GM12878 (cell line): ENCODE measurements around the gene MOV10L1. TPM values are rescaled to one million over a fixed set of nuclear protein-coding genes. Genes with fewer than 3 reads are reported as not detected.
"Not testable (repeated sequence)": the region's sequence is repeated elsewhere in the genome, so short reads cannot be mapped to it uniquely, and the experiment has no call there.

Experiments
- ATAC-seq: fragments of 200-7000 bp; cut with Tn5 transposase; 3 replicates; pipeline ENCODE4 v1.9.1; 2020; ENCODE audit warnings: mild to moderate bottlenecking, moderate library complexity
- BruUV-seq: library from RNA; stranded (reverse); fragments of 400-500 nt; replicated peaks from 2 replicates; lab custom pipeline; 2021; lab: Mats Ljungman, UMichigan
- CTCF ChIA-PET: fragments of 300-600 bp; sonication (Branson Sonifier 250); formaldehyde crosslinking; extraction: SDS; loops from one replicate; lab custom pipeline; 2021; ENCODE audit warnings: inconsistent platforms; lab: Yijun Ruan, JAX
- POLR2A ChIA-PET: fragments of 350-600 bp; formaldehyde crosslinking; extraction: SDS; loops from one replicate; lab custom pipeline; 2021; ENCODE audit warnings: inconsistent platforms; lab: Charles Lee
- RAD21 ChIA-PET: fragments of 300-600 bp; sonication (Branson Sonifier 250); formaldehyde crosslinking; loops from one replicate; lab custom pipeline; 2023; ENCODE audit warnings: antibody characterized with exemption; ENCODE audit not compliant: unreplicated experiment; lab: Charles Lee
- SMC1A ChIA-PET: fragments of 300-600 bp; sonication (Branson Sonifier 250); formaldehyde crosslinking; loops from one replicate; lab custom pipeline; 2023; ENCODE audit not compliant: unreplicated experiment, uncharacterized antibody; lab: Charles Lee
- DNase-seq: peaks from one replicate; pipeline ENCODE4 v3.0.0-alpha.2; 2011; ENCODE audit warnings: low read depth, low spot score
- FAIRE-seq: peaks from 3 replicates; lab custom pipeline; 2011; peaks lifted over from hg19 to GRCh38; lab: Jason Lieb, UNC
- H2AFZ ChIP-seq: 2 replicates; pipeline ENCODE4 v1.6.0; 2011; ENCODE audit warnings: low read depth, low read length, control low read depth; ENCODE audit not compliant: control insufficient read depth
- H3K27ac ChIP-seq: 2 replicates; pipeline ENCODE4 v1.5.1; 2011; ENCODE audit warnings: control low read depth; ENCODE audit not compliant: control insufficient read depth, insufficient read depth
- H3K27me3 ChIP-seq, 2 experiments: replicated peaks in 1 of 2; 2 replicates each; pipeline versions ENCODE4 v1.6.0 to v1.6.1; 2011; ENCODE audit warnings: low read length in 1 of 2; ENCODE audit not compliant: control insufficient read depth in 2 of 2, insufficient read depth in 2 of 2
- H3K36me3 ChIP-seq, 2 experiments: 2 replicates each; pipeline ENCODE4 v1.5.1; 2011; ENCODE audit warnings: low read length in 1 of 2; ENCODE audit not compliant: control insufficient read depth in 2 of 2, insufficient read depth in 2 of 2
- H3K4me1 ChIP-seq: 2 replicates; pipeline ENCODE4 v1.6.1; 2011; ENCODE audit warnings: mild to moderate bottlenecking, low read length, moderate library complexity, mixed read lengths; ENCODE audit not compliant: control insufficient read depth, insufficient read depth
- H3K4me2 ChIP-seq: 2 replicates; pipeline ENCODE4 v1.6.0; 2011; ENCODE audit warnings: control low read depth; ENCODE audit not compliant: control insufficient read depth, insufficient read depth
- H3K4me3 ChIP-seq: fragments of 200-600 bp; sonication (generic); 2 replicates; pipeline ENCODE4 v1.5.1; 2016
- H3K79me2 ChIP-seq: 2 replicates; pipeline ENCODE4 v1.6.0; 2011; ENCODE audit warnings: low read length; ENCODE audit not compliant: control insufficient read depth, insufficient read depth
- H3K9ac ChIP-seq: 2 replicates; pipeline ENCODE4 v1.8.0; 2011; ENCODE audit warnings: low read length, control low read depth, mixed read lengths; ENCODE audit not compliant: control insufficient read depth, insufficient read depth
- H3K9me3 ChIP-seq: replicated peaks from 3 replicates; pipeline ENCODE4 v1.5.1; 2011; ENCODE audit warnings: mild to moderate bottlenecking, low read length; ENCODE audit not compliant: control insufficient read depth, insufficient read depth
- H4K20me1 ChIP-seq: 2 replicates; pipeline ENCODE4 v1.6.0; 2011; ENCODE audit not compliant: control insufficient read depth, insufficient read depth
- CHD2 ChIP-seq: IDR thresholded peaks from 2 replicates; pipeline ENCODE4 v1.6.1; 2011; ENCODE audit warnings: low read depth, low read length, improper control_type of control experiment, borderline replicate concordance
- POLR2A ChIP-seq: IDR thresholded peaks from 2 replicates; pipeline ENCODE4 v1.6.1; 2011; ENCODE audit warnings: low read depth, mild to moderate bottlenecking, low read length
- WGBS: methylation state at CpG from one replicate; pipeline ENCODE4 v1.1.6; 2016; ENCODE audit warnings: low lambda C conversion rate; ENCODE audit not compliant: insufficient replicate concordance, insufficient coverage; ENCODE audit errors: missing lambda C conversion rate; 5-methylcytosine and 5-hydroxymethylcytosine counted together
- in situ Hi-C: fragments of 300-500 bp; cut with MboI; formaldehyde crosslinking; loops from 9 replicates; pipeline ENCODE4 v1.14.3; 2018; ENCODE audit warnings: mixed read lengths
- intact Hi-C: fragments of 100-400 bp; cut with micrococcal nuclease; formaldehyde crosslinking; loops from one replicate; pipeline ENCODE4 v1.14.2; 2022; ENCODE audit not compliant: unreplicated experiment
- polyA plus RNA-seq, 11 experiments: library from polyadenylated mRNA; depleted of rRNA in 4 of 11; unstranded in 6 of 11; stranded (reverse) in 5 of 11; fragments of >200 nt; fragmentation: Nextera tagmentation in 4 of 11; fragmentation: Illumina TruSeq in 1 of 11; extraction: Ambion mirVana in 4 of 11; extraction: Trizol in 1 of 11; gene quantifications; 1 replicate in 1 of 11; 2 replicates in 10 of 11; pipeline versions ENCODE4 v1.2.1 to v1.2.3, GENCODE V29; 2011 to 2016; ENCODE audit warnings: inconsistent platforms in 2 of 11, missing spikeins in 2 of 11, low read depth in 1 of 11
- total RNA-seq, 4 experiments: library from RNA; depleted of rRNA in 3 of 4; stranded (reverse); fragments of >200 nt in 3 of 4; fragmentation: Illumina TruSeq in 1 of 4; extraction: Trizol in 1 of 4; gene quantifications; 2 replicates each; pipeline versions ENCODE4 v1.2.1 to v1.2.3, GENCODE V29; 2013 to 2021

MOV10L1 gene
- total and polyA plus RNA-seq, 10 of the 15 experiments (the other 5 are each of a cell fraction or from before 2014, with no cell fraction given), result 0.22 TPM; not detected in 9

- H3K9me3 ChIP-seq, H4K20me1 ChIP-seq, H3K9ac ChIP-seq, SMC1A ChIA-PET, H3K27ac ChIP-seq, RAD21 ChIA-PET, H3K27me3 ChIP-seq, H3K36me3 ChIP-seq, POLR2A ChIA-PET, H3K4me1 ChIP-seq, DNase-seq, H2AFZ ChIP-seq, H3K4me2 ChIP-seq, ATAC-seq, FAIRE-seq, H3K4me3 ChIP-seq, intact Hi-C loops, BruUV-seq: not testable (repeated sequence)
- CTCF ChIA-PET, result interaction anchor here (0.6 to 0.8 kb wide), 2 partner anchors 18 to 56 kb away, joined by 3 to 4 read pairs; no protein-coding TSS in a partner anchor
- 92% methylated on average over 9 of the region's 9 CpGs for WGBS
- in situ Hi-C loops, result loop anchor here (5.0 kb wide), 1 partner anchor 273 kb away; no protein-coding TSS in a partner anchor
- peaks cover 15% of the 10 kb centered on the region for H3K79me2 ChIP-seq
These were observed 115.2 kb downstream of the MOV10L1 start for GRCh38 chr22:50204998-50205397.

GRCh38 chr22:50205781-50206569 is 116.2 kb downstream of the MOV10L1 start:
- Histone ChIP-seq H3K79me2 (peaks cover 15% of the 10 kb centered on the region), H3K27me3 (no peaks in the 10 kb centered on the region), H4K20me1 (no peaks in the 10 kb centered on the region; the same call in 1 of the 2 replicates), H3K27ac (no peak overlapping the region), H3K4me2 (no peak overlapping the region), H2AFZ (no peak overlapping the region), H3K9me3 (no peaks in the 10 kb centered on the region), H3K4me3 (no peak overlapping the region), H3K36me3 (peaks cover 3 to 9% of the 10 kb centered on the region in 2 experiments), H3K9ac (no peak overlapping the region), H3K4me1 (peaks cover 3% of the 10 kb centered on the region; the same call in 1 of the 2 replicates)
- DNase-seq (no peak), ATAC-seq (no peak), FAIRE-seq (no peak)
- in situ Hi-C loops (loop anchor here (5.0 kb wide), 1 partner anchor 274 kb away; no protein-coding TSS in a partner anchor), intact Hi-C loops (no loop called here)
- ChIA-PET SMC1A (no interaction called here), RAD21 (interaction anchor here (1.9 kb wide), 1 partner anchor 57 kb away, joined by 4 read pairs; no protein-coding TSS in a partner anchor), POLR2A (no interaction called here), CTCF (interaction anchor here (0.7 to 1.4 kb wide), 3 partner anchors 18 to 76 kb away, joined by 3 to 5 read pairs (median 5); no protein-coding TSS in a partner anchor)
- BruUV-seq, result no TSS peak
- TF ChIP-seq POLR2A, result peak; percentile 58
- no peak for TF ChIP-seq CHD2
- 97% methylated on average over 45 of the region's 45 CpGs for WGBS
